ENCODE data around the gene MLLT10. TPM values are rescaled to one million over a fixed set of nuclear protein-coding genes. Genes with fewer than 3 reads are reported as not detected.
A peak's percentile ranks its signal among the peaks of the same experiment; 100 is the strongest.

Gene MLLT10
- total RNA-seq, 1 donor from 2014 or later: 43.9 TPM

GRCh38 chr10:21511095-21511570, 22.9 kb upstream of the MLLT10 start:
- H3K27ac Mint-ChIP-seq (ENCODE audit: unreplicated experiment): peak overlapping the region; percentile 88
- H3K4me1 Mint-ChIP-seq (ENCODE audit: unreplicated experiment): peaks cover 67% of the 10 kb centered on the region
- H3K4me3 Mint-ChIP-seq (ENCODE audit: unreplicated experiment): peak overlapping the region; percentile 71

GRCh38 chr10:21511946-21512572, 22.0 kb upstream of the MLLT10 start:
- DNase-seq (ENCODE audit: extremely low spot score, unreplicated experiment): no peak
- H3K9me3 Mint-ChIP-seq (ENCODE audit: unreplicated experiment): no peaks in the 10 kb centered on the region
- no peaks in the 10 kb centered on the region for H3K27me3 Mint-ChIP-seq (ENCODE audit: unreplicated experiment)
- H3K4me3 Mint-ChIP-seq (ENCODE audit: unreplicated experiment): peak overlapping the region; percentile 84
- no peaks in the 10 kb centered on the region for H3K36me3 Mint-ChIP-seq (ENCODE audit: unreplicated experiment)
- peak overlapping the region; percentile 88 for H3K27ac Mint-ChIP-seq (ENCODE audit: unreplicated experiment)
- peaks cover 61% of the 10 kb centered on the region for H3K4me1 Mint-ChIP-seq (ENCODE audit: unreplicated experiment)
- TF ChIP-seq CTCF (IDR thresholded peaks at IDR 0.05): no peak

More at GRCh38 chr10:21511095-21511570, 22.9 kb upstream of the MLLT10 start:
- DNase-seq (ENCODE audit: extremely low spot score, unreplicated experiment): no peak
- Mint-ChIP-seq H3K27me3 (ENCODE audit: unreplicated experiment) (no peaks in the 10 kb centered on the region), H3K36me3 (ENCODE audit: unreplicated experiment) (no peaks in the 10 kb centered on the region), H3K9me3 (ENCODE audit: unreplicated experiment) (no peaks in the 10 kb centered on the region)
- TF ChIP-seq CTCF (IDR thresholded peaks at IDR 0.05): no peak

- DNase-seq (ENCODE audit: extremely low spot score, unreplicated experiment): no peak
- H3K36me3 Mint-ChIP-seq (ENCODE audit: unreplicated experiment): no peaks in the 10 kb centered on the region
- H3K27ac Mint-ChIP-seq (ENCODE audit: unreplicated experiment): peak overlapping the region; percentile 88
- H3K27me3 Mint-ChIP-seq (ENCODE audit: unreplicated experiment): no peaks in the 10 kb centered on the region
- TF ChIP-seq CTCF (IDR thresholded peaks at IDR 0.05): no peak
- no peaks in the 10 kb centered on the region for H3K9me3 Mint-ChIP-seq (ENCODE audit: unreplicated experiment)
- peaks cover 61% of the 10 kb centered on the region for H3K4me1 Mint-ChIP-seq (ENCODE audit: unreplicated experiment)
- H3K4me3 Mint-ChIP-seq (ENCODE audit: unreplicated experiment): peak overlapping the region; percentile 84
These were observed 21.2 kb upstream of the MLLT10 start for GRCh38 chr10:21512573-21513404.

GRCh38 chr10:21513405-21513788, 20.6 kb upstream of the MLLT10 start:
- TF ChIP-seq CTCF (IDR thresholded peaks at IDR 0.05): no peak
- Mint-ChIP-seq H3K36me3 (ENCODE audit: unreplicated experiment) (no peaks in the 10 kb centered on the region), H3K4me1 (ENCODE audit: unreplicated experiment) (peaks cover 62% of the 10 kb centered on the region), H3K4me3 (ENCODE audit: unreplicated experiment) (peak overlapping the region; percentile 84), H3K9me3 (ENCODE audit: unreplicated experiment) (no peaks in the 10 kb centered on the region), H3K27ac (ENCODE audit: unreplicated experiment) (peak overlapping the region; percentile 88), H3K27me3 (ENCODE audit: unreplicated experiment) (no peaks in the 10 kb centered on the region)
- no peak for DNase-seq (ENCODE audit: extremely low spot score, unreplicated experiment)

All from osteocyte (in vitro differentiated cells).